Measurements from ENCODE around the gene SORCS2.
A peak's percentile ranks its signal among the peaks of the same experiment; 100 is the strongest.

Gene SORCS2

GRCh38 chr4:7326693-7327340 is 134.5 kb downstream of the SORCS2 start:
- DNase-seq (ENCODE audit: low read depth) = no peak

GRCh38 chr4:7327341-7327885 is 135.1 kb downstream of the SORCS2 start:
- no peak for DNase-seq (ENCODE audit: low read depth)

- DNase-seq (ENCODE audit: low read depth) = no peak
Observed at GRCh38 chr4:7328162-7328912, 136.0 kb downstream of the SORCS2 start.

GRCh38 chr4:7328913-7329638 is 136.7 kb downstream of the SORCS2 start:
- DNase-seq (ENCODE audit: low read depth) = peak; percentile 47

GRCh38 chr4:7330031-7330596 is 137.8 kb downstream of the SORCS2 start:
- DNase-seq (ENCODE audit: low read depth) = no peak

- DNase-seq (ENCODE audit: low read depth) = no peak
Observed at GRCh38 chr4:7330811-7331681, 138.7 kb downstream of the SORCS2 start.

GRCh38 chr4:7331682-7332000 is 139.3 kb downstream of the SORCS2 start:
- DNase-seq (ENCODE audit: low read depth) = no peak

- peak; percentile 34 for DNase-seq (ENCODE audit: low read depth)
Observed at GRCh38 chr4:7332216-7333023, 140.1 kb downstream of the SORCS2 start.

- no peak for DNase-seq (ENCODE audit: low read depth)
Observed at GRCh38 chr4:7333024-7333780, 140.9 kb downstream of the SORCS2 start.

GRCh38 chr4:7333801-7334421 is 141.6 kb downstream of the SORCS2 start:
- no peak for DNase-seq (ENCODE audit: low read depth)

GRCh38 chr4:7334521-7335275 is 142.4 kb downstream of the SORCS2 start:
- DNase-seq (ENCODE audit: low read depth) = no peak

GRCh38 chr4:7335344-7336066 is 143.2 kb downstream of the SORCS2 start:
- DNase-seq (ENCODE audit: low read depth) = no peak

- DNase-seq (ENCODE audit: low read depth) = no peak
Observed at GRCh38 chr4:7336067-7336569, 143.8 kb downstream of the SORCS2 start.

GRCh38 chr4:7336732-7337131 is 144.4 kb downstream of the SORCS2 start:
- DNase-seq (ENCODE audit: low read depth) = no peak

- DNase-seq (ENCODE audit: low read depth) = no peak
Observed at GRCh38 chr4:7337196-7338058, 145.1 kb downstream of the SORCS2 start.

- no peak for DNase-seq (ENCODE audit: low read depth)
Observed at GRCh38 chr4:7338059-7338452, 145.7 kb downstream of the SORCS2 start.
